Cardiac muscle cell (in vitro differentiated cells and primary cell): ENCODE results near the gene STAC2. TPM values are rescaled to one million over a fixed set of nuclear protein-coding genes. Genes with fewer than 3 reads are reported as not detected.

Experiments used
- DNase-seq, 2 donors: peaks; one replicate each; pipeline versions ENCODE4 v3.0.0 to v3.0.0-alpha.2; 2010 to 2017; ENCODE audit warnings: low read depth in 1 of 2, low spot score in 1 of 2
- H3K27ac ChIP-seq: fragments of 200-600 bp; sonication (generic); 2 replicates; pipeline ENCODE4 v1.5.1; 2016
- H3K27me3 ChIP-seq: fragments of 200-600 bp; sonication (generic); 2 replicates; pipeline ENCODE4 v1.6.0; 2016; ENCODE audit warnings: control low read depth
- H3K36me3 ChIP-seq: fragments of 200-600 bp; sonication (generic); 2 replicates; pipeline ENCODE4 v1.5.1; 2016; ENCODE audit warnings: control low read depth
- H3K4me1 ChIP-seq: fragments of 200-600 bp; sonication (generic); 2 replicates; pipeline ENCODE4 v1.8.1; 2017; ENCODE audit warnings: low read depth, mild to moderate bottlenecking, mixed run types
- H3K4me3 ChIP-seq: fragments of 200-600 bp; sonication (generic); 2 replicates; pipeline ENCODE4 v1.5.1; 2016; ENCODE audit warnings: mild to moderate bottlenecking
- H3K9me3 ChIP-seq: fragments of 200-600 bp; sonication (generic); 2 replicates; pipeline ENCODE4 v1.5.1; 2017; ENCODE audit warnings: low read depth, mild to moderate bottlenecking, control low read depth
- CTCF ChIP-seq: IDR thresholded peaks from 2 replicates; pipeline ENCODE4 v1.5.1; 2012; ENCODE audit warnings: low read depth, mild to moderate bottlenecking, low read length
- polyA plus RNA-seq: library from polyadenylated mRNA; unstranded; fragments of >200 nt; fragmentation: Nextera tagmentation; extraction: Ambion mirVana; gene quantifications from 2 replicates; pipeline ENCODE4 v1.2.1, GENCODE V29; 2016
- total RNA-seq: library from RNA; depleted of rRNA; stranded (reverse); fragments of >200 nt; gene quantifications from 2 replicates; pipeline ENCODE4 v1.2.3, GENCODE V29; 2016

The STAC2 gene
- total and polyA plus RNA-seq, 2 experiments from 2014 or later, result 0.17 to 0.21 TPM

DNA sequence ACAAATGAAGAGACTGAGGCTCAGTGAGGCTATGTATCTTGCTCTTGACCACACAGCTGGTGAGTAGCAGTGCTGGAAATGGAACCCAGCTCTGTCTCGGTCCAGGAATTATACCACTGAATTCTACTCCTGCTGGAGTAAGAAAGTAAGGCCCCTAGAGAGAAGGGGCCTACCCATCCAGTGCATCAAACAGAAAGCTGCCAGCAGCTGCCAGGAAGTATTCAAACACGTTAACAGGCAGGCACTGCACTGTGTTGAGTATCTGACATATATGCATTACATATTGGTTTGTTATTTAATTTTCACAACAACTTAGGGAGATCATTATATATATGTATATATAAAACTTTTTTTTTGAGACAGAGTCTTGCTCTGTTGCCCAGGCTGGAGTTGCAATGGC lies 63.8 kb downstream of the STAC2 start:
- no peak overlapping the region for H3K4me3 ChIP-seq
- no peaks in the 10 kb centered on the region for H3K4me1 ChIP-seq
- H3K9me3 ChIP-seq, result no peaks in the 10 kb centered on the region
- no peak for TF ChIP-seq CTCF
- H3K36me3 ChIP-seq, result no peaks in the 10 kb centered on the region
- no peak for DNase-seq
- H3K27ac ChIP-seq, result no peak overlapping the region
- peaks cover 25% of the 10 kb centered on the region for H3K27me3 ChIP-seq

Other genes with a start within 250 kb of the STAC2 start
- gene PLXDC1, start 74.3 kb downstream of the STAC2 start, total RNA-seq, result 8.4 and 25.0 TPM in 2 replicates
- gene PLXDC1, start 74.3 kb downstream of the STAC2 start, polyA plus RNA-seq, result 6.3 and 6.6 TPM in 2 replicates
- gene ARL5C, start 59.8 kb downstream of the STAC2 start, total RNA-seq, result 0.12 TPM in 1 of 2 replicates, not detected in the other
- not detected in 2 replicates for gene ARL5C, start 59.8 kb downstream of the STAC2 start, polyA plus RNA-seq
- gene CACNB1, start 28.3 kb downstream of the STAC2 start, total RNA-seq, result 17.3 and 27.6 TPM in 2 replicates
- 41.6 and 57.1 TPM in 2 replicates for gene CACNB1, start 28.3 kb downstream of the STAC2 start, polyA plus RNA-seq
- 2,476 and 3,028 TPM in 2 replicates for gene RPL19, start 25.7 kb downstream of the STAC2 start, total RNA-seq
- 761 and 822 TPM in 2 replicates for gene RPL19, start 25.7 kb downstream of the STAC2 start, polyA plus RNA-seq
- 13.1 and 20.4 TPM in 2 replicates for gene FBXL20, start 175.7 kb upstream of the STAC2 start, total RNA-seq
- 10.2 and 11.8 TPM in 2 replicates for gene FBXL20, start 175.7 kb upstream of the STAC2 start, polyA plus RNA-seq
- 13.2 and 17.6 TPM in 2 replicates for gene MED1, start 225.3 kb upstream of the STAC2 start, total RNA-seq
- 12.7 and 20.7 TPM in 2 replicates for gene MED1, start 225.3 kb upstream of the STAC2 start, polyA plus RNA-seq
- gene CDK12, start 235.5 kb upstream of the STAC2 start, total RNA-seq, result 31.2 and 47.1 TPM in 2 replicates
- 10.9 and 14.1 TPM in 2 replicates for gene CDK12, start 235.5 kb upstream of the STAC2 start, polyA plus RNA-seq